Stimulated activated CD4-positive, alpha-beta T cell treated with anti-CD3 and anti-CD28 coated beads, Interleukin-4, amount 100 ng/mL, for 4 hours (primary cell): ENCODE measurements around the gene DOK6.
"Not testable (repeated sequence)": the region's sequence is repeated elsewhere in the genome, so short reads cannot be mapped to it uniquely, and the experiment has no call there.

Experiments
- DNase-seq, 2 experiments: peaks; one replicate each; pipeline ENCODE4 v3.0.0-alpha.2; 2020

The DOK6 gene

GRCh38 chr18:69820538-69820937 lies 419.9 kb downstream of the DOK6 start:
- DNase-seq: no peak

GRCh38 chr18:69830189-69830588 lies 429.5 kb downstream of the DOK6 start:
- DNase-seq: no peak

GRCh38 chr18:69834980-69835379 lies 434.3 kb downstream of the DOK6 start:
- DNase-seq: not testable (repeated sequence)

DNA sequence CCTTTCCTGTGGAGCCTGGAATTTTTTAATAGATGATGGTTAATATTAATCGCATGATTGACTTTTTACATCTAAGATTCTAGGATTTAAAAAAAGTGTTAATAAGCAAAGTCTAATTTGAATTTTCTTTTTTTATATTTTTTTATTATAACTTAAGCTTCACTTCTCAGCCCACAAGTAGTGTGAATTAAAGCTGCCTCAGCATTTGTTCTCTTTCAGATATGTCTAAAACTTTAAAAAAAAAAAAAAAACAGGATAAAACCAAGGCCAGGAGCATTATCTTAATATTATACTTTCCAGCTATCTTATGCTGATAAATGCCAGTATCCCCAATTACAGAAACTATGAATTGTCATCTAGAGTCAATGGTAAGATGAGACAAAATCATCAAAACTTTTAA lies 437.3 kb downstream of the DOK6 start:
- no peak for DNase-seq

DNA sequence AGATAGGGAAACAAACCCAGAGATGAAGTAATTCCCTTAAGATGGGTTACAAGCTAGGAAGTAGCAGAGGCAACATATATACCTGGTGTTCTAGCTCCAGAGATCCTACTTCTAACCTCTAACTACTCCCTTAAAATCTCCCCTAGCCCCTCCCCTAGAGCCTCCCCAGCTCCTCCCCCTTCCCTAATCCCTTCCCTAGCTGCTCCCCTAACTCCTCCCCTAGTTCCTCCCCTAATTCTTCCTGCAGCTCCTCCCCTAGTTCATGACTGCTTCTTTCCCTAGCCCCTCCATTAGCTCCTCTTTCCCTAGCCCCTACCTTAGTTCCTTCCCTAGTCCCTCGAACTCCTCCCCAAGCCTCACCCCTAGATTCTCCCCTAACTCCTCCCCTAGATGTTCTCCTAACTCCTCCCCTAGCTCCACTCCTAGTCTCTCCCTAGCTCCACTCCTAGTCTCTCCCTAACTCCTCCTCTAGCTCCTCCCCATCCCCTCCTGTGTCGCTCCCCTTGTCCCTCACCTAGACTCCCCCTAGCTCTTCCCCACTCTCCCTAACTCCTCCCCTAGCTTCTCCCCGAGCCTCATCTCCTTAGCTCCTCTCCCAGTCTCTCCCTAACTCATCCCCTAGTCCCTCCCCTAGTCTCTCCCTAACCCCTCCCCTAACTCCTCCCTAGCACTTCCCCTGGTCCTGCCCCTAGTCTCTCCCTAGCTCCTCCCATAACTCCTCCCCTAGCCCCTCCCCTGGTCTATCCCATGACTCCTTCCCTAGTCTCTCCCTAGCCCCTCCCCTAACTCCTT lies 438.1 kb downstream of the DOK6 start:
- DNase-seq: no peak

DNA sequence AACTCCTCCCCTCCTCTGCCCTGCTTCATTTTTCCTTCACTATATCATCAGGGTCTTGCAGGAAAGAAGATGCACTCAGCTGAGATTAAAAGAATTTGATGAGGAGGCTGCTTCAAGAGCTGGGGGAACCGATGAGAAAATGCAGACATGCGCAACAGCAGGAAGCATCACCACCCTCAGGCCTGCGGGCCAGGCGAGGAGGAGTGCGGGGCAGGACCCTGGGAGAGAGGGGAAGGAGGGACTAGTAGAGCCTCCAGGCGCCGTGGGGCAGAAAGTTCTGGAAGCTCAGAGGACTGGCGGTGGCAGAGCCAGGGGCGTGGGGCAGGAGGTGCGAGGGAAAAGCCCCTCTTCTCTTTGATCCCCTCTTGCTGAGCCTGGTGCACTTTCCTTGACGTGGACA lies 438.8 kb downstream of the DOK6 start:
- DNase-seq: no peak

DNA sequence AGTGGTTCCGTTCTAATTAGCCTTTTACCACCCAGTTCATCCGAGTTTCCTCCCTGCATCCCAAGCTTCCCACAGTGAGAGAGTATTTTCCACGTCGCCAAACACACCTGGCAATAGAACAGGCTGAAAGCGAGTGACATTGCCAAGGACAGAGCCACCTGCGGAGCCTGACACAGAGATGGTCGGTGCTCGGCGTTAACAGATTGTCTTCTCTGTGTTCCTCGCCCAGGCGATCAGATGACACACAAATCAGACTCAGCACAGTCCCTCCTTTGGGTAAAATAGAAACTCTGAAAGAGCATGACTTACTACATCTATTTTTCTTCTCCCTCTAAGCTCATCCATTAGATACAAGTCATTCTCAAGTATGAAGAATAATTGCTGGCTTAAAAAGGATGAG lies 439.3 kb downstream of the DOK6 start:
- no peak for DNase-seq

DNA sequence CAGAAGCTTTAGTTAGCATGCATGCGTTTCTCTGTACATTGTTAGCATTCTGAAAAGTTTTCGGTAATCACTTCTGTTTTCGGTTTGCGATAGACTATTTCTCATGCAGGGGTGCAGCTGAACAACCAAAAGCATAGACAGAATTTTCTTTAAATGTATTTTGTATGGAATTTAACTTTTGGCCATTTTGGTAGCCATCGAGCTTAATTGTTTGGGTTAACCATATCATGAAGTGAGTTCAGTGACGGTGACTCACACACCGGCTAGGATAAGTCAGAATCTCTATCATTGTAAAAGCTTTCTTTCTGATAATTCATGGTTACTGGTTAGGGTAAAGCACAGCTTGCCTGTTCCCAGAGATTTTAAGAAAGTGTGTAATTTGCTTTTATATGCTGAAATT lies 439.8 kb downstream of the DOK6 start:
- no peak for DNase-seq

DNA sequence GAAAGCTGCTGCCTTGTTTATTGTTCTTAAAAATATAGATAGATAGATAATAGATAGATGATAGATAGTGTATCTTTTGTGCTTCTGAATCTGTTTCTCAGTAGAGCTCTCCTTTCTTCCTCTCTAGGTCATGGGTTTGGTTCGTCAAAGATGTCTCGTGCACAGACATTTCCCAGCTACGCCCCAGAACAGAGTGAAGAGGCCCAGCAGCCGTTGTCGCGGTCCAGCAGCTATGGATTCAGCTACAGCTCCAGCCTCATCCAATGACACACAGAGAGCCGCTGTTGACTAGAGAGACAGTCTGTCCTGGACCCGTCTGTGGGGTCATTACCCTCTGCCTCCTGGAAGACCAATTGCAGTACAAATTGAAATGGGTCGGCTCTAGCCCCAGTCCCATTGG lies 440.4 kb downstream of the DOK6 start:
- no peak for DNase-seq

DNA sequence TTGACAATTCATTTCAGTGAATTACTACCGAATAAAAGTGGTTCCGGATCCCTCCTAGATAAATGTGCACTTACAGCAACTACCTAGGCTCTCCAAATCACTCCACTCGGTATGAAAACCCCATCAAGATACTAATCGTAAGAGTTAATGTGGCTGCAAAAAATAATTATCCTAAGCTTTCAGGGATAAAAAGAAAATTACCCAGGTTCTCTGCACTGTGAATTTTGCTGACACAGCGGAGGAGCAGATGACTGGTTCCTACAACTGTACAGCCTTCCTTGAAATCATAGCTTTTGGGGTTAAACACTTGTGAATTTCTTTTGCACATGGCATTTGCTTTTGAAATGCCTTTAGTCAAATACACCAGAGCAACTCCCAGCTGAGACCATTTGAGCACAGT lies 442.3 kb downstream of the DOK6 start:
- DNase-seq: no peak

GRCh38 chr18:69844656-69845055 lies 444.0 kb downstream of the DOK6 start:
- no peak for DNase-seq

- DNase-seq: no peak
Measured at GRCh38 chr18:69845593-69846506, 445.2 kb downstream of the DOK6 start.

- no peak for DNase-seq
Measured at GRCh38 chr18:69853051-69853450, 452.4 kb downstream of the DOK6 start.

- DNase-seq: no peak
Measured at GRCh38 chr18:69854455-69854854, 453.8 kb downstream of the DOK6 start.

DNA sequence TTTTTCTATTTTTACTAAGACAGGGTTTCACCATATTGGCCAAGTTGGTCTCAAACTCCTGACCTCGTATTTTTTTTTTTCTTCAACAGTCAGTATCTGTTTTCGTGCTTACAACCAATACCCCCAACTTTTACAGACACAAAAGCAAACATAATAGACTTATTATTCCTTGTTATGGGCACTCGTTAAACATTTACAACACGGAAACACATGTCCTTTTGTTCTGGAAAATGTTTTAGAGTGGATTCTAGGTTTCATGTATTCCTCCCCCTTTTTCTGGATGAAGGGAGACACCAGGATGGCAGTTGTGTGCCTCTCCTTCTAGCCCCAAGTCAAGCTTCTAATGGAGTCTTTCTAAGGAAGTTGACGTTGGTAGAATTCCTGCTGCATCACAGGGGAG lies 458.2 kb downstream of the DOK6 start:
- no peak for DNase-seq

DNA sequence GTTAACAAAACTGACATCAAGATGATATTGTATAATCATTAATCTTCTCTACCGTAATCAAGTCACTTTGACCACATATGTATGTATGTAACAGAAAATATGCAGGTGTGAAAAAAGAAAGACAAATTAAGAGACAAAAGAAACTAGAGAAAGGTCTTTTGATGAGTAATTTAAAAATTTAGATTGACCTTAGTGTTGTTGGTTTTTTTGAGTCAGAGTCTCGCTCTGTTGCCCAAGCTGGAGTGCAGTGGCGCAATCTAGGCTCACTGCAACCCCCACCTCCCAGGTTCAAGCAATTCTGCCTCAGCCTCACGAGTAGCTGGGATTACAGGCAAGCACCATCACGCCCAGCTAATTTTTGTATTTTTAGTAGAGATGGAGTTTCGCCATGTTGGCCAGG lies 464.1 kb downstream of the DOK6 start:
- not testable (repeated sequence) for DNase-seq

DNA sequence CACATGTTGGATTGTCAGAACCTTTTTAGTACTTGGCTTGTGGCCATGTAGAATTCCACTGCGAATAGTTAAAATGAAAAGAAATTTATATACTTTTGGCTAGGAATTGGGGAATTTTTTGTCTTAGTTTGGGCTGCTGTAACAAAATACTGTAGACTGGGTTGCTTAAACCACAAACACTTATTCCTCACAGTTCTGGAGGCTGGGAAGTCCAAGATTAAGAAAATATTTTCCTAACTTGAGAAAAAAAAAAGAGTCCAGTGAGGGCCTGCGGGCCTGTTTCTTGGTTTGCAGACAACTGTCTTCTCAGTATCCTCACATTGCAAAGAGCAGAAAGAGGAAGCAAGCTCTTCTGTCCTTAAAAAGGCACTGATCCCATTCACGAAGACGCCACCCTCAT lies 465.1 kb downstream of the DOK6 start:
- DNase-seq: no peak

- no peak for DNase-seq
Measured at GRCh38 chr18:69866212-69866611, 465.5 kb downstream of the DOK6 start.

DNA sequence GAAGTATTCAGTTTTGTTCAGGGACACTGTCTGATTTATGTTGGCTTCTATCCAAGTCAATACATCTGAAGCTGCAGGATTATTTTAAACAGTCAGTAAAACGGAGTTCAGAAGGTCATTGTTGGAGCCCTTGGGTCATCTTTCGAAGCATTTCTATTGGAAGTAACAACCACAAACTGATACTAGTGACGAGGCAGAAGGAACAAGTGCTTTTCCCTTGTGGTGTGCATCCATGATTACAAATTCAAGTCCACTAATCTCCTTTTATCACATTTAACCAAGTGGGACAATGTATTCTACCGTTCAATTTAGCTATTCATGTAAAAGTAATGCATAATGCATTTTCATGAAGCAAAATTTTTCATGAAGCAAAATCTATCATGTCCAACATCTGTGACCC lies 470.0 kb downstream of the DOK6 start:
- no peak for DNase-seq

- no peak for DNase-seq
Measured at GRCh38 chr18:69871363-69871762, 470.7 kb downstream of the DOK6 start.

DNA sequence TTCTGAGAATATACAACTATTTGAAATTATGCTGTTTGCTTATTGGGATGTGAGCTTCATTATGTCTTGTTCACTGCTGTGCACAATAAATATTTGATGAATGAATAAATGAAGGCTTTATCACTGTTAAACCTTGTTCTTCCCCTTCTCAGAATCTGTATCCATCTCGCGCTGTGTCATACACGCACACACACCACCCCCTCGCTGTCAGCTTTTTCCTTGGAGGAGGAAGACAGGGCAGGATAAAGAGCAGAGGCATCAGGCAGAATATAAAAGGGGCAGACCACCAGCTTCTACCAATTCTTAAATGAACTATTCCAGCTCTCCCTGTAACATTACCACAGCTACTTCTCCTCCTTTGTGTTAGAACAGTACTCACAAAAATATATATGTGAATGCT lies 472.0 kb downstream of the DOK6 start:
- no peak for DNase-seq

GRCh38 chr18:69874058-69874457 lies 473.4 kb downstream of the DOK6 start:
- no peak for DNase-seq

DNA sequence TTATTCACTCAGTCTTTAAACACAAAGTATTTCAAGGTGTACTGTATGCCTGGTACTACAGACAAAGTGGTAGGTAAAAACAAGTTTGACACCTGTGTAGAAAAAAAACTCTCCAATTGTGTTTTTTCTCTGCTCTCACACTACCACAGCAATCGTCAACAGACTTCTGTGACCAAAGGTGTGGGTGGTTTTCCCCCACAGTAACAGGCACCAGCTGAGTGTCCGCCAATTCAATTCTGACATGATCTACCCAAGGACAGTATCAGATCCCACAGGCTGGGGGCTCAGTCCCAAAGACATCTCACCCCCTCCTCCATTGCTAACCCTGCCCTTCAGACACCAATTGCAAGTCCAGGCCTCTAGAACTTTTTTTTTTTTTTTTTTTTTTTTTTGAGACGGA lies 475.8 kb downstream of the DOK6 start:
- DNase-seq: no peak
